ENCODE results near the gene LRP1-AS. TPM values are rescaled to one million over a fixed set of nuclear protein-coding genes. Genes with fewer than 3 reads are reported as not detected.

Gene LRP1-AS
- total RNA-seq, 1 donor: not detected

- no peak overlapping the region for H3K4me3 ChIP-seq (ENCODE audit: low read depth, low read length)
- no peak for DNase-seq (ENCODE audit: low read depth)
- no peak for TF ChIP-seq CTCF (IDR thresholded peaks at IDR 0.05; ENCODE audit: insufficient read depth, low read length)
These were observed 40.0 kb upstream of the LRP1-AS start for GRCh38 chr12:57187222-57188089.

- no peak for DNase-seq (ENCODE audit: low read depth)
- H3K4me3 ChIP-seq (ENCODE audit: low read depth, low read length): no peak overlapping the region
- TF ChIP-seq CTCF (IDR thresholded peaks at IDR 0.05; ENCODE audit: insufficient read depth, low read length): no peak
These were observed 38.6 kb upstream of the LRP1-AS start for GRCh38 chr12:57185906-57186508.

GRCh38 chr12:57185403-57185802, 38.0 kb upstream of the LRP1-AS start:
- DNase-seq (ENCODE audit: low read depth): no peak
- no peak overlapping the region for H3K4me3 ChIP-seq (ENCODE audit: low read depth, low read length)
- no peak for TF ChIP-seq CTCF (IDR thresholded peaks at IDR 0.05; ENCODE audit: insufficient read depth, low read length)

GRCh38 chr12:57183939-57184725, 36.7 kb upstream of the LRP1-AS start:
- no peak overlapping the region for H3K4me3 ChIP-seq (ENCODE audit: low read depth, low read length)
- TF ChIP-seq CTCF (IDR thresholded peaks at IDR 0.05; ENCODE audit: insufficient read depth, low read length): no peak
- DNase-seq (ENCODE audit: low read depth): no peak

- peak; percentile 81 for TF ChIP-seq CTCF (IDR thresholded peaks at IDR 0.05; ENCODE audit: insufficient read depth, low read length)
- DNase-seq (ENCODE audit: low read depth): peak; percentile 70
These were observed 35.6 kb upstream of the LRP1-AS start for GRCh38 chr12:57182918-57183575.

GRCh38 chr12:57181561-57182155, 34.2 kb upstream of the LRP1-AS start:
- DNase-seq (ENCODE audit: low read depth): peak; percentile 72
- no peak overlapping the region for H3K4me3 ChIP-seq (ENCODE audit: low read depth, low read length)
- TF ChIP-seq CTCF (IDR thresholded peaks at IDR 0.05; ENCODE audit: insufficient read depth, low read length): no peak

More at GRCh38 chr12:57182918-57183575, 35.6 kb upstream of the LRP1-AS start:
- no peak overlapping the region for H3K4me3 ChIP-seq (ENCODE audit: low read depth, low read length)

Data from fibroblast of the aortic adventitia (primary cell).